Erythroblast (primary cell): ENCODE data around the gene AMBP.

Experiments used
- GATA1 ChIP-seq: IDR thresholded peaks from 2 replicates; pipeline ENCODE4 v1.6.1; 2011; ENCODE audit warnings: low read depth, mild to moderate bottlenecking, control low read depth, low read length, moderate library complexity
- POLR2A ChIP-seq: IDR thresholded peaks from 2 replicates; pipeline ENCODE4 v1.6.1; 2011; ENCODE audit warnings: mild to moderate bottlenecking, low read length

DNA sequence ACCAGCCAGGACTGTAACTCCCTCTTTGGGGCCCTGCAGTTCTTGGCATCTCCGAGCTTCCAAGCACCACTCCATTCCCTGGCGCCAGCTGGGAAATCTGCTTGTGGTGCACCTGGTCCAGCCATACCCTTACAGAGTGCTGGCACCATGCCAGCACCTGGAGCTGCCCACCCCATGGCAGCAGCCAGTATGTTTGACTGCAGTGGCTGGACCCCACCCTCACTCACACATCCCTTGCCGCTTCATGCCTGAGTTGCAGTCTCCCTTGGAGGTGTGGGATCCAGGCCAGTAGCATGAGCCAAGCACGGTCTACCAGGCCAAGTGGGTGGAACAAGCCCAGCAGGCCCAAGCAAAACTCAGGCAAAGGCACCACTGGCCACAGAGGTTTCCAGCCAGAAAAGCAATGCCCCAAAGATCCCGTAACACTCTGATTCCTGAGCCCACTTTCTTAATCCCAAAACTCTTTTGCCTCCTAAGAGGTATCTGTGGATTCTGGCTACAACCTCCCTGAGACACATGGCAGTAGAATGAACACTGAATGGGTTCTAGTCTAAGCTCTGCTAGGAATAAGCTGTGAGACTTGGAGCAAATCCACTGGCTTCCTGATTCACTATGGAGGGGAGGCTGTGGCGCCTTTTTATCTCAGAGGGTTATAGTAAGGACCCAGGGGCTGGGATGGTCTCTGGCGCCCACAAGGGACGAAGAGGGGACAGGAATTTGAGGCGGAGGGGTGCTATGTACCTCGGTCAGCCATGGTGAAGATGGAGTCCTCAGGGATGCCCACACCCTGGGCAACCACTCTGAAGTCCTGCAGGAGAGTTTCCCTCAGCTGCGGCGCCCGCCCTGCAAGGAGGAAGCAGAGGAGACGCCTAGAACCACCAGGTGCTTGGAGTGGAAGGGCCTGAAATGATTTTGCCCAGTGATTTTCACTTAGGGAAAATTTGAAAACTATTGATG lies 5.6 kb downstream of the AMBP start:
- TF ChIP-seq POLR2A (no peak), GATA1 (no peak)
